Activated T-cell treated with anti-CD3 and anti-CD28 coated beads, Interleukin-2, amount 50 U/mL, for 4 hours (primary cell): ENCODE measurements around the gene MYH14. TPM values are rescaled to one million over a fixed set of nuclear protein-coding genes. Genes with fewer than 3 reads are reported as not detected.
"Not testable (repeated sequence)": the region's sequence is repeated elsewhere in the genome, so short reads cannot be mapped to it uniquely, and the experiment has no call there.

Source experiments
- ATAC-seq, 2 donors: fragments of 200-7000 bp; cut with Tn5 transposase; one replicate each; pipeline ENCODE4 v1.10.0; 2021
- DNase-seq: peaks from one replicate; pipeline ENCODE4 v3.0.0-alpha.2; 2020
- H3K27me3 Mint-ChIP-seq: one replicate; pipeline ENCODE4 v1.8.0; 2021; ENCODE audit warnings: low read depth, mixed read lengths
- H3K36me3 Mint-ChIP-seq: one replicate; pipeline ENCODE4 v1.8.0; 2022; ENCODE audit warnings: mixed read lengths; ENCODE audit not compliant: insufficient read depth
- H3K4me1 Mint-ChIP-seq: one replicate; pipeline ENCODE4 v1.8.0; 2021; ENCODE audit warnings: low read depth, mixed read lengths
- H3K4me3 Mint-ChIP-seq: one replicate; pipeline ENCODE4 v1.8.0; 2021; ENCODE audit warnings: mild to moderate bottlenecking, moderate library complexity, mixed read lengths
- H3K9me3 Mint-ChIP-seq: one replicate; pipeline ENCODE4 v1.8.0; 2021; ENCODE audit warnings: mixed read lengths
- total RNA-seq, 3 donors: library from RNA; stranded (reverse); gene quantifications; one replicate each; pipeline ENCODE4 v1.2.1, GENCODE V29; 2021

The MYH14 gene
- total RNA-seq, 3 donors from 2014 or later, result 0.25 to 0.63 (median 0.34) TPM

- ATAC-seq (no peak), DNase-seq (no peak)
- Mint-ChIP-seq H3K27me3 (peaks cover 32% of the 10 kb centered on the region), H3K4me3 (no peak overlapping the region), H3K9me3 (peaks cover 5% of the 10 kb centered on the region), H3K4me1 (no peaks in the 10 kb centered on the region), H3K36me3 (no peaks in the 10 kb centered on the region)
Observed at GRCh38 chr19:50224986-50225747, 21.7 kb downstream of the MYH14 start.

DNA sequence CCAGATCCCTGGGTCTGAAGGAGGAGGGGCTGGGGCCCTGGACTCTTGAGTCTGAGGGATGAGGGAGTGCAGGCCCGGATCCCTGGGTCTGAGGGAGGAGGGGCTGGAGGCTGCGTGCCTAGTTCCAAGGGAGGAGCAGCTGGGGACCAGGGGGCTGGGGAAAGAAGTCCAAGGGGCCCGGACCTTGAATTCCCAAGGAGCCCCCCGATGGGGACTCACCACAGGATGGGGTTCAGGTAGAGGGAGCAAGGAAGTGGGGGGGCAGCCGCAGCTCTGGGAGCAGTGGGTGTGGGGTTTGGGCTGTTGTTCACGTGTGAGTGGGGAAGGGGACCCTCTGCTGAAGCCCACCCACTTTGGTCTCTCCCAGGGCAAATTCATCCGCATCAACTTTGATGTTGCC is 23.1 kb downstream of the MYH14 start:
- Mint-ChIP-seq H3K36me3 (no peaks in the 10 kb centered on the region), H3K4me3 (no peak overlapping the region), H3K4me1 (no peaks in the 10 kb centered on the region), H3K9me3 (peaks cover 5% of the 10 kb centered on the region), H3K27me3 (peaks cover 38% of the 10 kb centered on the region)
- DNase-seq (no peak), ATAC-seq (no peak)

DNA sequence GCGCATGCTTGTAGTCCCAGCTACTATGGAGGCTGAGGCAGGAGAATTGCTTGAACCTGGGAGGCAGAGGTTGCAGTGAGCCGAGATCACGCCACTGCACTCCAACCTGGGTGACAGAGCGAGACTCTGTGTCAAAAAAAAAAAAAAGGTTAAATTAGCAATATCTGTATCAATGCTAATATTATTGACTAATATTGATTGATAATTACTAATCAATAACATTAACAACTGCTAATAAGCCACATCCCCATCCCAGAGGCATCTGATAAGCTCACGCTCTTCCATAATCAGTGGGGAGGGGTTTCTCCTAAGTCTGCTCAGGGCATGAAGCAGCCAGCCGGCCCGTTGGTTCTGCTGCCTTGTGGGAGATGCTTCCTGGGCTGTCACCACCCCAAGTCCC is 24.7 kb downstream of the MYH14 start:
- not testable (repeated sequence) for ATAC-seq, H3K4me3 Mint-ChIP-seq, H3K9me3 Mint-ChIP-seq, H3K4me1 Mint-ChIP-seq, H3K36me3 Mint-ChIP-seq, DNase-seq
- peaks cover 40% of the 10 kb centered on the region for H3K27me3 Mint-ChIP-seq

- ATAC-seq (no peak), DNase-seq (no peak)
- Mint-ChIP-seq H3K36me3 (no peaks in the 10 kb centered on the region), H3K4me3 (no peak overlapping the region), H3K9me3 (no peaks in the 10 kb centered on the region), H3K27me3 (peaks cover 32% of the 10 kb centered on the region), H3K4me1 (no peaks in the 10 kb centered on the region)
Observed at GRCh38 chr19:50230379-50231351, 27.2 kb downstream of the MYH14 start.

- peaks cover 34% of the 10 kb centered on the region for H3K27me3 Mint-ChIP-seq
- H3K9me3 Mint-ChIP-seq, H3K36me3 Mint-ChIP-seq, ATAC-seq, DNase-seq, H3K4me1 Mint-ChIP-seq, H3K4me3 Mint-ChIP-seq: not testable (repeated sequence)
Observed at GRCh38 chr19:50231417-50231816, 28.0 kb downstream of the MYH14 start.

DNA sequence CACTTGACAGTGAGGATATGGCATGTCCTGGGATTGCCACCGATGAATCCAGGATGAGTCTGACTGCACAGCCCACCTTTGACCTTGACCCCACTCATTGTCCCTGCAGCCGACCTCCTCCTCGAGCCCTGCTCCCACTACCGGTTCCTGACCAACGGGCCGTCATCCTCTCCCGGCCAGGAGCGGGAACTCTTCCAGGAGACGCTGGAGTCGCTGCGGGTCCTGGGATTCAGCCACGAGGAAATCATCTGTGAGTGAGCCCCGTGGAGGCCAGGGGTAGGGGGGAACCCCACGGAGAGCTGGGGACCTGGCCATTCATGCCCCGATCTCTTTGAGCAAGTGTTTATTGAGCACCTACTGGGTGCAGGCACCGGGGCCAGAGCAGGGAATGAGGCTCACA is 28.4 kb downstream of the MYH14 start:
- H3K27me3 Mint-ChIP-seq, result peaks cover 36% of the 10 kb centered on the region
- H3K36me3 Mint-ChIP-seq, result no peaks in the 10 kb centered on the region
- H3K9me3 Mint-ChIP-seq, result no peaks in the 10 kb centered on the region
- no peak for ATAC-seq
- H3K4me1 Mint-ChIP-seq, result no peaks in the 10 kb centered on the region
- no peak overlapping the region for H3K4me3 Mint-ChIP-seq
- no peak for DNase-seq

DNA sequence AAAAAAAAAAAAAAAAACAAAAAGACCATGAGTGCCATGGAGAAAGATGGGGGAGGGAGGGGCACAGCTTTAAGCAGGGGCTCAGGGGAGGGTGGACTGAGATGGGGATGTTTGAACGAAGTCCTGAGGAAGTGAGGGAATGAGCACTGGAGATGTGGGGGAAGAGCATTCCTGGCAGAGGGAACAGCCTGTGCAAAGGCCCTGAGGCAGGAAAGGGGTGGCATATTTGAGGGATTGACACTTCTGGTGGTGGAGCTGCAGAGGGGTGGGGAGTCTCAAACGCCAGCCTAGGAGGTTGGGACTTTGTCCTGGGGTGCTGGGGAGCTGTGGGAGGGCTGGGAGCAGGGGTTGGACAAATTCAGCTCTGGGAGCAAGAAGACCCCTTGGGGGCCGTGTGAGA is 29.2 kb downstream of the MYH14 start:
- Mint-ChIP-seq H3K36me3 (no peaks in the 10 kb centered on the region), H3K27me3 (peaks cover 36% of the 10 kb centered on the region), H3K9me3 (no peaks in the 10 kb centered on the region)

GRCh38 chr19:50233308-50233910 is 30.0 kb downstream of the MYH14 start:
- Mint-ChIP-seq H3K4me1 (no peaks in the 10 kb centered on the region), H3K9me3 (no peaks in the 10 kb centered on the region), H3K27me3 (peaks cover 36% of the 10 kb centered on the region), H3K4me3 (no peak overlapping the region), H3K36me3 (no peaks in the 10 kb centered on the region)
- DNase-seq (no peak), ATAC-seq (no peak)

More for the DNA sequence above, 29.2 kb downstream of the MYH14 start:
- no peak for DNase-seq
- ATAC-seq, result no peak
- Mint-ChIP-seq H3K4me3 (no peak overlapping the region), H3K4me1 (no peaks in the 10 kb centered on the region)

DNA sequence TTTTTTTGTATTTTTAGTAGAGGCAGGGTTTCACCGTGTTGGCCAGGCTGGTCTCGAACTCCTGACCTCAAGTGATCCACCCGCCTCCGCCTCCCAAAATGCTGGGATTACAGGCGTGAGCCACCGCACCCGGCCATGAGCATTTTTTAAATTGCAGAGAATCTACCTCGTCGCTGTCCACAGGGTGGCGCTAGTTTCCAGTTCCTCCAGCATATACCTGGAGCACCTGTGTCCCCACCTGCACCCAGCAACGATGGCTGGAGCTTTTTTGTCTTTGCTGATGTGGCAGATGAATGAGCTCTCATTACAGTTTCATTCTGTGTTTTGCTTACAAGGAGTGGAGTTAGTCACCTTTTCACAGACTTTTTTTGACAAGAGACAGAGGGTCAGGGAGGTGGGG is 34.1 kb downstream of the MYH14 start:
- not testable (repeated sequence) for H3K4me1 Mint-ChIP-seq, H3K4me3 Mint-ChIP-seq, DNase-seq, H3K36me3 Mint-ChIP-seq, H3K9me3 Mint-ChIP-seq, ATAC-seq
- H3K27me3 Mint-ChIP-seq, result peaks cover 30% of the 10 kb centered on the region

DNA sequence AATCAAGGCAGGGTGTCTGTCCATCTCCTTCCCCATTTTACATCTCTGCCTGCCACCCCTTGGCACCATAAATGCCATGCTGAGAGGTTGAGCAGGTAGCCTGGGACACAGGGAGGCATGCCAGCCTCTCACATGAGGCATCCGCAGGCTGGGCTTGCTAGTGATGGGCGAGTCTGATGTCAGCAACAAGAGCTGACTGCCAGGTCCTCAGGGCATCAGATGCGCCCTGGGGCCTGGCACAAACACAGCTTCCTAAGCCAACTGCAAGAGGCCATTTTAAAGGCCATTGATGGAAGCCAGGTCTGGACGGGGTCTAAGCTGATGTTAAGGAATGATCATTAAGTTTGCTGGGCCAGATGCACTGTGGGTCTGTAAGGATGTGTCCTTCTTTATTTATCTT is 34.6 kb downstream of the MYH14 start:
- no peaks in the 10 kb centered on the region for H3K9me3 Mint-ChIP-seq
- H3K4me3 Mint-ChIP-seq, result no peak overlapping the region
- ATAC-seq (no peak), DNase-seq (no peak)
- peaks cover 27% of the 10 kb centered on the region for H3K27me3 Mint-ChIP-seq
- H3K4me1 Mint-ChIP-seq, result no peaks in the 10 kb centered on the region
- no peaks in the 10 kb centered on the region for H3K36me3 Mint-ChIP-seq

GRCh38 chr19:50239921-50240590 is 36.6 kb downstream of the MYH14 start:
- Mint-ChIP-seq H3K36me3 (no peaks in the 10 kb centered on the region), H3K9me3 (no peaks in the 10 kb centered on the region)

GRCh38 chr19:50242581-50242980 is 39.2 kb downstream of the MYH14 start:
- Mint-ChIP-seq H3K4me3 (no peak overlapping the region), H3K27me3 (peaks cover 30% of the 10 kb centered on the region), H3K36me3 (no peaks in the 10 kb centered on the region), H3K9me3 (no peaks in the 10 kb centered on the region), H3K4me1 (no peaks in the 10 kb centered on the region)
- no peak for DNase-seq
- ATAC-seq, result no peak

More at GRCh38 chr19:50239921-50240590, 36.6 kb downstream of the MYH14 start:
- H3K27me3 Mint-ChIP-seq, result peaks cover 28% of the 10 kb centered on the region
- no peak overlapping the region for H3K4me3 Mint-ChIP-seq
- DNase-seq, result no peak
- ATAC-seq, result no peak
- H3K4me1 Mint-ChIP-seq, result no peaks in the 10 kb centered on the region

- DNase-seq, result no peak
- H3K36me3 Mint-ChIP-seq, result no peaks in the 10 kb centered on the region
- no peaks in the 10 kb centered on the region for H3K9me3 Mint-ChIP-seq
- H3K4me1 Mint-ChIP-seq, result no peaks in the 10 kb centered on the region
- no peak for ATAC-seq
- H3K27me3 Mint-ChIP-seq, result peaks cover 27% of the 10 kb centered on the region
- no peak overlapping the region for H3K4me3 Mint-ChIP-seq
Observed at GRCh38 chr19:50244695-50245094, 41.3 kb downstream of the MYH14 start.

- no peak for DNase-seq
- H3K4me1 Mint-ChIP-seq, result no peaks in the 10 kb centered on the region
- no peak for ATAC-seq
- no peaks in the 10 kb centered on the region for H3K36me3 Mint-ChIP-seq
- H3K4me3 Mint-ChIP-seq, result no peak overlapping the region
- peaks cover 26% of the 10 kb centered on the region for H3K27me3 Mint-ChIP-seq
- peaks cover 10% of the 10 kb centered on the region for H3K9me3 Mint-ChIP-seq
Observed at GRCh38 chr19:50248413-50248812, 45.0 kb downstream of the MYH14 start.
